IPS-20b (cell line): ENCODE data around the gene FETUB.
"Not testable (repeated sequence)": the region's sequence is repeated elsewhere in the genome, so short reads cannot be mapped to it uniquely, and the experiment has no call there.

Experiments
- H3K27ac ChIP-seq: one replicate; pipeline ENCODE4 v1.5.1; 2013; ENCODE audit warnings: low read length
- H3K27me3 ChIP-seq: 2 replicates; pipeline ENCODE4 v1.6.1; 2013; ENCODE audit warnings: mild to moderate bottlenecking, low read length, inconsistent platforms; ENCODE audit not compliant: insufficient read depth
- H3K36me3 ChIP-seq: 2 replicates; pipeline ENCODE4 v1.6.1; 2013; ENCODE audit warnings: low read depth, mild to moderate bottlenecking, inconsistent platforms, low read length, moderate library complexity; ENCODE audit not compliant: insufficient read depth
- H3K4me1 ChIP-seq: 2 replicates; pipeline ENCODE4 v1.6.1; 2013; ENCODE audit warnings: mild to moderate bottlenecking, control low read depth, inconsistent platforms, low read length, moderate library complexity; ENCODE audit not compliant: insufficient read depth
- H3K4me3 ChIP-seq: 2 replicates; pipeline ENCODE4 v1.5.1; 2013; ENCODE audit warnings: mild to moderate bottlenecking, low read length, inconsistent platforms
- H3K9ac ChIP-seq: 2 replicates; pipeline ENCODE4 v1.6.1; 2013; ENCODE audit warnings: low read depth, mild to moderate bottlenecking, inconsistent platforms, low read length, moderate library complexity
- H3K9me3 ChIP-seq: 2 replicates; pipeline ENCODE4 v1.6.1; 2013; ENCODE audit warnings: mild to moderate bottlenecking, low read depth, low read length, inconsistent platforms; ENCODE audit not compliant: insufficient read depth

The FETUB gene

GRCh38 chr3:186665625-186666188, 25.5 kb downstream of the FETUB start, which contains the start of gene HRG:
Gene HRG (plus strand): TSS chr3:186666014. CDS start chr3:186666032, 18 bp downstream.
- Histone ChIP-seq H3K4me3 (no peak within 1 kb of the TSS), H3K27me3 (no peaks in the 10 kb centered on the region), H3K9ac (no peak within 1 kb of the TSS), H3K4me1 (peaks cover 14% of the 10 kb centered on the region), H3K9me3 (no peaks in the 10 kb centered on the region; the same call in 1 of the 2 replicates), H3K36me3 (no peaks in the 10 kb centered on the region), H3K27ac (no peak within 1 kb of the TSS)

- Histone ChIP-seq H3K27ac (no peak overlapping the region), H3K4me1 (peaks cover 13% of the 10 kb centered on the region), H3K36me3 (no peaks in the 10 kb centered on the region)
Observed at GRCh38 chr3:186668426-186668825, 28.2 kb downstream of the FETUB start.

GRCh38 chr3:186669378-186670084, 29.3 kb downstream of the FETUB start:
- H3K27ac ChIP-seq = no peak overlapping the region
- H3K4me1 ChIP-seq = peaks cover 2% of the 10 kb centered on the region
- no peak overlapping the region for H3K9ac ChIP-seq
- H3K36me3 ChIP-seq = no peaks in the 10 kb centered on the region
- no peaks in the 10 kb centered on the region for H3K27me3 ChIP-seq
- no peak overlapping the region for H3K4me3 ChIP-seq
- H3K9me3 ChIP-seq = no peaks in the 10 kb centered on the region; the same call in 1 of the 2 replicates

More at GRCh38 chr3:186668426-186668825, 28.2 kb downstream of the FETUB start:
- Histone ChIP-seq H3K27me3 (no peaks in the 10 kb centered on the region), H3K9me3 (no peaks in the 10 kb centered on the region; the same call in 1 of the 2 replicates), H3K4me3 (no peak overlapping the region), H3K9ac (no peak overlapping the region)

DNA sequence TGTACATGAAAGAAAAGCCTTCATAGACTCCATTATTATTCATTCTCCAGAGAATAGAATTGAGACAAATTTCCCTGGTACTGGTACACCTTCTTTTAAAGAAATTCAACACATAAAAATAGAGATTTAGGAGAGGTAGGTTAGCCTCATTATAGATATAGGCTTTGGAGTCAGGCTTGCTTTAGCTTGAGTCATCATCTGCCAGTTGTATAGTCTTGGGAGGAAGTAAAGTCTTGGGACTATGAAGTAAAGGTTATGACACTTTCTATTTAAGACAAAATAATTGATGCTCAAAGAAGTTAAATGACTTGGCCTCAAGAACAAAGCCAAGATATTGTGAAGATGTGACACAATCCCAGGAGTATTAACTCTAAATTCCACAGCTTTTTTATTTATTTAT, 30.0 kb downstream of the FETUB start:
- Histone ChIP-seq H3K27me3 (no peaks in the 10 kb centered on the region), H3K4me1 (no peaks in the 10 kb centered on the region; the same call in 1 of the 2 replicates), H3K9ac (no peak overlapping the region), H3K9me3 (no peaks in the 10 kb centered on the region; the same call in 1 of the 2 replicates), H3K27ac (no peak overlapping the region), H3K36me3 (no peaks in the 10 kb centered on the region), H3K4me3 (no peak overlapping the region)

- Histone ChIP-seq H3K27ac (no peak overlapping the region), H3K9ac (no peak overlapping the region), H3K27me3 (no peaks in the 10 kb centered on the region), H3K9me3 (no peaks in the 10 kb centered on the region; the same call in 1 of the 2 replicates), H3K4me3 (no peak overlapping the region), H3K4me1 (no peaks in the 10 kb centered on the region), H3K36me3 (no peaks in the 10 kb centered on the region)
Observed at GRCh38 chr3:186671051-186671450, 30.9 kb downstream of the FETUB start.

GRCh38 chr3:186678604-186679003, 38.4 kb downstream of the FETUB start:
- no peaks in the 10 kb centered on the region for H3K27me3 ChIP-seq
- H3K9ac ChIP-seq = no peak overlapping the region
- H3K36me3 ChIP-seq = no peaks in the 10 kb centered on the region
- no peak overlapping the region for H3K4me3 ChIP-seq
- H3K4me1 ChIP-seq = no peaks in the 10 kb centered on the region
- no peak overlapping the region for H3K27ac ChIP-seq
- no peaks in the 10 kb centered on the region for H3K9me3 ChIP-seq

DNA sequence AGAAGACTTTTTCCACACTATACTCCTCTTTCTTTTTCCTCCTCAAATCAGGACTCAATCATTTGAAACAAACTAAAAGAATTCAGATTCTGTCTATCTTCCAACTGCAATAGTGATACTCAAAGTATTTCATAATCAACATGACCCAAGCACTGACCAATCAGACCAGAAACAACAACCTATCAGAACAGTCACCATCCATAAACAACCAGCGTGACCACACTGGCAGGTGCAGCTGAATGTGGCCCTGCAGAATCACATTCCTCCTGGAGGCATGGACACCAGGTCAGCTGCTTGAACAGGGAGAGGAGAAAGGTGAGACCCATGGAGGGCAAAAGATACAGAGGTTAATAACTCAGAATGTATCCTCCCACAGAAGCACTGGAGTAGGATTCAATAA, 39.0 kb downstream of the FETUB start:
- Histone ChIP-seq H3K4me1 (no peaks in the 10 kb centered on the region), H3K27me3 (no peaks in the 10 kb centered on the region), H3K36me3 (no peaks in the 10 kb centered on the region), H3K9me3 (no peaks in the 10 kb centered on the region), H3K27ac (no peak overlapping the region), H3K9ac (no peak overlapping the region), H3K4me3 (no peak overlapping the region)

DNA sequence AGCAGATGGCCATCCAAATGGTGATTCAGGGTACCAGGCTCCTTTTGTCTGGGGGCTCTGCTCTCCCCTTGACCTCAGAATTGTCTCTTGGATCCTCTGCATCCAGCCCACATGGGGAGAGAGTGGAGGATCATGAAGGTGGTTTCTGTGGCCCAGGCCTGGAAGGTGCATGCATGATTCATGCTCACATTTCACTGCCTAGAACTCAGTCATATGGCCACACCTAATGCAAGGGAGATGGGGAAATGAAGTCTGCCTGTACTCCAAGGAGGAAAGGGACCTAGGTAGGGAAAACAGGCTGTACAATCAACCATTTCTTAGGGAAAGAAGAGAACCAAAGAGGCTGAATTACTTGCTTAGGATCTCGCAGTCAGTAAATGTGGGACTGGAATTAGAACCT, 40.7 kb downstream of the FETUB start:
- no peaks in the 10 kb centered on the region for H3K27me3 ChIP-seq
- no peak overlapping the region for H3K27ac ChIP-seq
- H3K9me3 ChIP-seq = peaks cover 6% of the 10 kb centered on the region
- no peak overlapping the region for H3K9ac ChIP-seq
- no peak overlapping the region for H3K4me3 ChIP-seq
- no peaks in the 10 kb centered on the region for H3K4me1 ChIP-seq
- no peaks in the 10 kb centered on the region for H3K36me3 ChIP-seq

DNA sequence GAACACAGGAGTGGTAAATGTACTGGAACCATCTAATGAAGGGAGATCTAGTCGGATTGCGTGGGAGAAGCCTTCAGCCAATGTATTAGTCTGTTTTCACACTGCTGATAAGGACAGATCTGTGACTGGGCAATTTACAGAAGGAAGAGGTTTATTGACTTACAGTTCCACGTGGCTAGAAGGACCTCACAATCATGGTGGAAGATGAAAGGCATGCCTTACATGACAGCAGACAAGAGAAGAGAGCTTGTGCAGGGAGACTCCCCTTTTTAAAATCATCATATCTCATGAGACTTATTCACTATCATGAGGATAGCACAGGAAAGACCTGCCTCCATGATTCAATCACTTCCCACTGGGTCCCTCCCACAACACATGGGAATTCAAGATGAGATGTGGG, 42.6 kb downstream of the FETUB start:
- Histone ChIP-seq H3K9ac (no peak overlapping the region), H3K4me3 (no peak overlapping the region), H3K36me3 (no peaks in the 10 kb centered on the region), H3K4me1 (no peaks in the 10 kb centered on the region), H3K9me3 (peaks cover 6% of the 10 kb centered on the region), H3K27me3 (no peaks in the 10 kb centered on the region), H3K27ac (no peak overlapping the region)

- Histone ChIP-seq H3K27me3 (no peaks in the 10 kb centered on the region), H3K27ac (no peak overlapping the region), H3K4me3 (no peak overlapping the region), H3K9ac (no peak overlapping the region), H3K9me3 (peaks cover 6% of the 10 kb centered on the region), H3K4me1 (no peaks in the 10 kb centered on the region), H3K36me3 (no peaks in the 10 kb centered on the region)
Observed at GRCh38 chr3:186683979-186684378, 43.8 kb downstream of the FETUB start.

DNA sequence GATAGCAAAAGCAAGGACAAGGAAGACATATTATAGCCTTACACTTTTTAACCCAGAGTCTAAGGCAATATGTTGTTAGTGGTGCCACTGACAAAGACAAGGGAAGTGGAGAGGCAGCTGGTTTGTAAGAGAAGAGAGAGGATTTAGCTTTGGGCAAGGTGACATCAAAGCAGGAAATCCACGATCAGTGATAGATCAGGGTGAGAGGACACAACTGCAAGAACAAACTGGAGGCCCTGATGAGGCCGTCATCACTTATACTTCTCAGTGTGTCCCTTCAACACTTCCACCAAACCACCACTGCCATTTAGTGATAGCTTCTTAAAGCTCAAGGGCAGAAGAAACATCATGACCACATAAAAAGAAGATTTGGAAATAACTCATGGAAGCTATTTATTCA, 46.3 kb downstream of the FETUB start:
- not testable (repeated sequence) for H3K4me3 ChIP-seq

DNA sequence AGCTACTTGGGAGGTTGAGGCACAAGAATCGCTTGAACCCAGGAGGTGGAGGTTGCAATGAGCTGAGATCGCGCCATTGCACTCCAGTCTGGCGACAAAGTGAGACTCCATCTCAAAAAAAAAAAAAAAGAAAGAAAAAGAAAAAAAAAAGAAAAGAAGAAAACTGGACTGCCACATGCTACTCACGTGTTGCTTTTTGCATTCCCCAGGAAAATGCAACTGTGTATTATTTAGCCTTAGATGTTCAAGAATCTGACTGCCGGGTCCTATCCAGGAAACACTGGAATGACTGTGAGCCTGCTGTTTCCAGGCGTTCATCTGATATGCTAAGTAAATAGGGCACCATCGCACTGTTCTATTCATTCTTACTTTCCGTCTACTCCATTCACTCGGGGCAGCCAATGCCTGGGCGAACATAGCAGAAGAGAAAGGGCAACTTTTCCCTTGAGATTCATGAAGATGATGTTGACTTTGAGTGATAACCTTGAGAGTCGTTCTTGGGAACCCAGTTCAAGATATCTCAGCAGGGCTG, 47.0 kb downstream of the FETUB start:
- Histone ChIP-seq H3K4me1 (no peaks in the 10 kb centered on the region), H3K36me3 (no peaks in the 10 kb centered on the region), H3K9me3 (peaks cover 6% of the 10 kb centered on the region), H3K4me3 (no peak overlapping the region), H3K9ac (no peak overlapping the region), H3K27ac (no peak overlapping the region), H3K27me3 (no peaks in the 10 kb centered on the region)

More for the DNA sequence above, 46.3 kb downstream of the FETUB start:
- not testable (repeated sequence) for H3K36me3 ChIP-seq, H3K27ac ChIP-seq, H3K27me3 ChIP-seq, H3K9ac ChIP-seq, H3K9me3 ChIP-seq, H3K4me1 ChIP-seq
